Measurements from ENCODE around the gene MUC7.
A peak's percentile ranks its signal among the peaks of the same experiment; 100 is the strongest.
"Not testable (repeated sequence)": the region's sequence is repeated elsewhere in the genome, so short reads cannot be mapped to it uniquely, and the experiment has no call there.

Gene MUC7

GRCh38 chr4:70471897-70472296 lies at the start of gene MUC7:
TSS of gene MUC7 (plus strand) at chr4:70472197. CDS start at chr4:70474022, 1,825 bp downstream.
- no peak for DNase-seq (ENCODE audit: low read depth in 3 of 3)

GRCh38 chr4:70425306-70425705 lies 46.7 kb upstream of the MUC7 start:
- no peak for DNase-seq (ENCODE audit: low read depth in 3 of 3)

- DNase-seq (ENCODE audit: low read depth in 3 of 3) = no peak
Measured at GRCh38 chr4:70426789-70427188, 45.2 kb upstream of the MUC7 start.

GRCh38 chr4:70437197-70437596 lies 34.8 kb upstream of the MUC7 start:
- no peak for DNase-seq (ENCODE audit: low read depth in 3 of 3)

- no peak for DNase-seq (ENCODE audit: low read depth in 3 of 3)
Measured at GRCh38 chr4:70442474-70442873, 29.5 kb upstream of the MUC7 start.

- no peak for DNase-seq (ENCODE audit: low read depth in 3 of 3)
Measured at GRCh38 chr4:70443329-70443728, 28.7 kb upstream of the MUC7 start.

- no peak for DNase-seq (ENCODE audit: low read depth in 3 of 3)
Measured at GRCh38 chr4:70449220-70449619, 22.8 kb upstream of the MUC7 start.

GRCh38 chr4:70452946-70453345 lies 19.1 kb upstream of the MUC7 start:
- DNase-seq (ENCODE audit: low read depth in 3 of 3) = no peak

GRCh38 chr4:70463335-70463734 lies 8.7 kb upstream of the MUC7 start:
- no peak for DNase-seq (ENCODE audit: low read depth in 3 of 3)

GRCh38 chr4:70473679-70474078 lies 1.7 kb downstream of the MUC7 start:
- no peak for DNase-seq (ENCODE audit: low read depth in 3 of 3)

GRCh38 chr4:70488748-70489147 lies 16.8 kb downstream of the MUC7 start:
- no peak for DNase-seq (ENCODE audit: low read depth in 3 of 3)

GRCh38 chr4:70496231-70496630 lies 24.2 kb downstream of the MUC7 start:
- no peak for DNase-seq (ENCODE audit: low read depth in 3 of 3)

GRCh38 chr4:70501838-70502237 lies 29.8 kb downstream of the MUC7 start:
- not testable (repeated sequence) for DNase-seq (ENCODE audit: low read depth in 3 of 3)

- no peak for DNase-seq (ENCODE audit: low read depth in 3 of 3)
Measured at GRCh38 chr4:70504733-70505132, 32.7 kb downstream of the MUC7 start.

GRCh38 chr4:70505151-70505748 lies 33.3 kb downstream of the MUC7 start:
- DNase-seq (ENCODE audit: low read depth in 3 of 3) = peak; percentile 10 to 33 (median 32)

GRCh38 chr4:70508801-70509200 lies 36.8 kb downstream of the MUC7 start:
- no peak for DNase-seq (ENCODE audit: low read depth in 3 of 3)

- DNase-seq (ENCODE audit: low read depth in 3 of 3) = no peak
Measured at GRCh38 chr4:70511365-70511764, 39.4 kb downstream of the MUC7 start.

GRCh38 chr4:70515367-70516250 lies 43.6 kb downstream of the MUC7 start:
- DNase-seq (ENCODE audit: low read depth in 3 of 3) = no peak

GRCh38 chr4:70518269-70518668 lies 46.3 kb downstream of the MUC7 start, which contains the start of gene AMTN:
TSS of gene AMTN (plus strand) at chr4:70518569. CDS start at chr4:70518778, 209 bp downstream.
- no peak for DNase-seq (ENCODE audit: low read depth in 3 of 3)

- DNase-seq (ENCODE audit: low read depth in 3 of 3) = no peak
Measured at GRCh38 chr4:70518716-70519115, 46.7 kb downstream of the MUC7 start.

- DNase-seq (ENCODE audit: low read depth in 3 of 3) = no peak
Measured at GRCh38 chr4:70522626-70523025, 50.6 kb downstream of the MUC7 start.

GRCh38 chr4:70530997-70531396 lies 59.0 kb downstream of the MUC7 start:
- DNase-seq (ENCODE audit: low read depth in 3 of 3) = no peak

- no peak for DNase-seq (ENCODE audit: low read depth in 3 of 3)
Measured at GRCh38 chr4:70531981-70532380, 60.0 kb downstream of the MUC7 start.
